K562 (cell line): ENCODE measurements around the gene RBM18. TPM values are rescaled to one million over a fixed set of nuclear protein-coding genes. Genes with fewer than 3 reads are reported as not detected.

Experiments
- ATAC-seq: fragments of 200-7000 bp; cut with Tn5 transposase; 3 replicates; pipeline ENCODE4 v1.9.1; 2020; ENCODE audit warnings: moderate library complexity
- BruUV-seq: library from RNA; stranded (reverse); fragments of 400-500 nt; replicated peaks from 2 replicates; lab custom pipeline; 2021; lab: Mats Ljungman, UMichigan
- CTCF ChIA-PET: fragments of 300-600 bp; formaldehyde crosslinking; extraction: SDS; loops from one replicate; lab custom pipeline; 2021; ENCODE audit warnings: low intra/inter-chr PET ratio; lab: Yijun Ruan, JAX
- POLR2A ChIA-PET: fragments of 300-600, 350-650 bp; sonication (Branson Sonifier 250); formaldehyde crosslinking; extraction: SDS; loops from one replicate; lab custom pipeline; 2021; ENCODE audit warnings: antibody characterized with exemption, inconsistent platforms; lab: Yijun Ruan, JAX
- DNase-seq, 4 experiments: peaks; one replicate each; pipeline versions ENCODE4 v3.0.0 to v3.0.0-alpha.2; 2011 to 2018; ENCODE audit warnings: low spot score in 3 of 4, mixed read lengths in 3 of 4; ENCODE audit errors: extremely low read depth in 1 of 4
- FAIRE-seq: peaks from 2 replicates; lab custom pipeline; 2011; peaks lifted over from hg19 to GRCh38; lab: Jason Lieb, UNC
- H2AFZ ChIP-seq: 2 replicates; pipeline ENCODE4 v1.6.0; 2011; ENCODE audit warnings: low read depth, low read length, control low read depth, inconsistent platforms
- H3K27ac ChIP-seq: fragments of 200-600 bp; 3 replicates; pipeline ENCODE4 v1.8.0; 2011; ENCODE audit warnings: low read depth, mild to moderate bottlenecking, control low read depth, inconsistent platforms, low read length, moderate library complexity, mixed read lengths; ENCODE audit errors: extremely low read depth
- H3K27me3 ChIP-seq, 2 experiments: fragments of 300-600 bp in 1 of 2; 2 replicates in 1 of 2; 3 replicates in 1 of 2; pipeline versions ENCODE4 v1.6.0 to v1.8.0; 2011; ENCODE audit warnings: inconsistent platforms in 2 of 2, low read length in 2 of 2, mild to moderate bottlenecking in 1 of 2, mixed read lengths in 1 of 2, moderate library complexity in 1 of 2; ENCODE audit not compliant: control insufficient read depth in 2 of 2, insufficient read depth in 2 of 2
- H3K36me3 ChIP-seq: fragments of 300-600 bp; 3 replicates; pipeline ENCODE4 v1.8.0; 2011; ENCODE audit warnings: mild to moderate bottlenecking, low read length, inconsistent platforms; ENCODE audit not compliant: control insufficient read depth, insufficient read depth
- H3K4me1 ChIP-seq, 2 experiments: fragments of 200-600 bp in 1 of 2; replicated peaks in 1 of 2; 2 replicates in 1 of 2; 3 replicates in 1 of 2; pipeline versions ENCODE4 v1.5.1 to v1.8.0; 2011; ENCODE audit warnings: inconsistent platforms in 2 of 2, low read length in 2 of 2, mild to moderate bottlenecking in 1 of 2, mixed read lengths in 1 of 2, moderate library complexity in 1 of 2; ENCODE audit not compliant: control insufficient read depth in 2 of 2, insufficient read depth in 2 of 2
- H3K4me2 ChIP-seq: 2 replicates; pipeline ENCODE4 v1.6.1; 2011; ENCODE audit warnings: low read length, control low read depth, inconsistent platforms, mixed read lengths; ENCODE audit not compliant: insufficient read depth
- H3K4me3 ChIP-seq: fragments of 200-600 bp; sonication (generic), shearing (Covaris generic); 2 replicates; pipeline ENCODE4 v1.5.1; 2016; ENCODE audit warnings: control low read depth, inconsistent platforms
- H3K79me2 ChIP-seq: fragments of 200-600 bp; 3 replicates; pipeline ENCODE4 v1.8.0; 2011; ENCODE audit warnings: low read length, inconsistent platforms; ENCODE audit not compliant: control insufficient read depth, insufficient read depth
- H3K9ac ChIP-seq, 2 experiments: 2 replicates each; pipeline versions ENCODE4 v1.6.0 to v1.6.1; 2011; ENCODE audit warnings: low read depth in 2 of 2, low read length in 2 of 2, control low read depth in 1 of 2, inconsistent platforms in 1 of 2, mild to moderate bottlenecking in 1 of 2, mixed read lengths in 1 of 2; ENCODE audit not compliant: insufficient read depth in 1 of 2
- H3K9me1 ChIP-seq: one replicate; pipeline ENCODE4 v1.6.0; 2011; ENCODE audit warnings: inconsistent platforms, mild to moderate bottlenecking, low read length, moderate library complexity; ENCODE audit not compliant: control insufficient read depth, insufficient read depth
- H3K9me3 ChIP-seq: replicated peaks from 2 replicates; pipeline ENCODE4 v1.5.1; 2011; ENCODE audit warnings: low read depth, low read length, inconsistent platforms; ENCODE audit not compliant: control insufficient read depth, insufficient read depth
- H4K20me1 ChIP-seq: replicated peaks from 2 replicates; pipeline ENCODE4 v1.6.1; 2011; ENCODE audit warnings: low read length, inconsistent platforms, mixed read lengths; ENCODE audit not compliant: control insufficient read depth, insufficient read depth
- BACH1 ChIP-seq: fragments of 200-800 bp; sonication (Bioruptor generic); IDR thresholded peaks from 2 replicates; pipeline ENCODE4 v1.6.1; 2016; ENCODE audit warnings: missing genetic modification characterization, missing compliant biosample characterization
- CCNT2 ChIP-seq: IDR thresholded peaks from 2 replicates; pipeline ENCODE4 v1.6.1; 2011; ENCODE audit warnings: borderline replicate concordance, low read depth, mild to moderate bottlenecking, moderate library complexity, mixed read lengths, low read length; ENCODE audit not compliant: insufficient read length; ENCODE audit errors: extremely low read depth
- E2F4 ChIP-seq: sonication (generic); formaldehyde crosslinking; IDR thresholded peaks from 2 replicates; pipeline ENCODE4 v1.8.0; 2022; ENCODE audit warnings: mild to moderate bottlenecking, low read depth, missing genetic modification reagents
- GMEB1 ChIP-seq: fragments of 250-450 bp; sonication (Bioruptor Pico); IDR thresholded peaks from 2 replicates; pipeline ENCODE4 v1.4.0; 2020; ENCODE audit warnings: mild to moderate bottlenecking
- HCFC1 ChIP-seq: IDR thresholded peaks from 2 replicates; pipeline ENCODE4 v1.6.1; 2012; ENCODE audit warnings: low read depth, low read length, improper control_type of control experiment
- HOXB6 ChIP-seq: fragments of 250-450 bp; sonication (Bioruptor Pico); IDR thresholded peaks from 2 replicates; pipeline ENCODE4 v1.5.1; 2022; ENCODE audit warnings: mild to moderate bottlenecking, borderline replicate concordance
- ILK ChIP-seq: fragments of 450-650 bp; IDR thresholded peaks from 2 replicates; pipeline ENCODE4 v1.6.1; 2016; ENCODE audit warnings: missing genetic modification characterization, low read depth, mild to moderate bottlenecking, missing compliant biosample characterization, moderate library complexity, borderline replicate concordance
- KLF13 ChIP-seq: fragments of 450-650 bp; IDR thresholded peaks from 2 replicates; pipeline ENCODE4 v1.6.1; 2016; ENCODE audit warnings: missing genetic modification characterization, low read depth, mild to moderate bottlenecking, missing compliant biosample characterization, moderate library complexity, borderline replicate concordance
- RBM39 ChIP-seq: fragments of 200-400 bp; formaldehyde crosslinking; optimal IDR thresholded peaks from 2 replicates; pipeline ENCODE3; 2018; ENCODE audit warnings: low read depth, low read length
- RHOXF2B ChIP-seq: fragments of 250-450 bp; sonication (Bioruptor Pico); conservative IDR thresholded peaks from 2 replicates; pipeline ENCODE4 v1.5.1; 2021
- TOE1 ChIP-seq, 2 experiments: fragments of 450-650 bp in 1 of 2; sonication (generic) in 1 of 2; formaldehyde crosslinking in 1 of 2; IDR thresholded peaks; 2 replicates each; pipeline versions ENCODE4 v1.7.1 to v1.8.0; 2016 to 2022; ENCODE audit warnings: borderline replicate concordance in 2 of 2, mild to moderate bottlenecking in 2 of 2, antibody characterized with exemption in 1 of 2, inconsistent platforms in 1 of 2, low read depth in 1 of 2, missing genetic modification reagents in 1 of 2, moderate library complexity in 1 of 2
- TRIM28 ChIP-seq: fragments of 450-650 bp; IDR thresholded peaks from 2 replicates; pipeline ENCODE4 v1.6.1; 2017
- TSC22D4 ChIP-seq: fragments of 450-650 bp; IDR thresholded peaks from 2 replicates; pipeline ENCODE4 v1.6.1; 2016; ENCODE audit warnings: missing genetic modification characterization, missing biosample characterization, control low read depth
- ZBTB33 ChIP-seq: sonication (generic); formaldehyde crosslinking; IDR thresholded peaks from 2 replicates; pipeline ENCODE4 v1.8.1; 2023; ENCODE audit warnings: mild to moderate bottlenecking, missing genetic modification reagents
- ZFP36 ChIP-seq: fragments of 150-350 bp; IDR thresholded peaks from 2 replicates; pipeline ENCODE4 v1.6.1; 2018; ENCODE audit warnings: low read length, low read depth; ENCODE audit not compliant: partially characterized antibody
- ZNF121 ChIP-seq: sonication (generic); formaldehyde crosslinking; conservative IDR thresholded peaks from 2 replicates; pipeline ENCODE4 v1.8.0; 2022; ENCODE audit warnings: missing genetic modification reagents
- ZNF668 ChIP-seq: fragments of 250-450 bp; sonication (Bioruptor Pico); IDR thresholded peaks from 2 replicates; pipeline ENCODE4 v1.8.0; 2022; ENCODE audit warnings: mild to moderate bottlenecking, inconsistent platforms
- ZNF695 ChIP-seq: fragments of 450-650 bp; formaldehyde crosslinking; IDR thresholded peaks from 2 replicates; pipeline ENCODE4 v1.4.0; 2020; ENCODE audit warnings: mild to moderate bottlenecking, moderate library complexity
- WGBS: fragments of 100-300 bp; shearing (Covaris generic); methylation state at CpG from one replicate; pipeline ENCODE4 v1.1.6; 2016; ENCODE audit warnings: low coverage, mixed read lengths; ENCODE audit not compliant: insufficient coverage; ENCODE audit errors: missing lambda C conversion rate; 5-methylcytosine and 5-hydroxymethylcytosine counted together
- in situ Hi-C: fragments of 300-500 bp; cut with MboI; formaldehyde crosslinking; loops from 4 replicates; pipeline ENCODE4 v1.15.0; 2018; ENCODE audit warnings: inconsistent platforms, mixed read lengths
- intact Hi-C: fragments of 100-400 bp; cut with micrococcal nuclease; formaldehyde crosslinking; loops from 2 replicates; pipeline ENCODE4 v1.14.2; 2022
- polyA plus RNA-seq, 8 experiments: library from polyadenylated mRNA; depleted of rRNA in 4 of 8; stranded (reverse) in 5 of 8; unstranded in 3 of 8; fragments of >200 nt; fragmentation: Nextera tagmentation in 2 of 8; fragmentation: Illumina TruSeq in 1 of 8; extraction: Ambion mirVana in 2 of 8; extraction: Trizol in 1 of 8; gene quantifications; 2 replicates each; pipeline versions ENCODE4 v1.2.1 to v1.2.3, GENCODE V29; 2011 to 2014; ENCODE audit warnings: inconsistent platforms in 1 of 8, missing spikeins in 1 of 8
- total RNA-seq, 7 experiments: library from RNA; depleted of rRNA in 6 of 7; stranded (reverse); fragments of >200 nt in 6 of 7; fragmentation: Illumina TruSeq in 2 of 7; extraction: Trizol in 2 of 7; gene quantifications; 2 replicates each; pipeline versions ENCODE4 v1.2.1 to v1.2.3, GENCODE V29; 2011 to 2021; ENCODE audit warnings: low replicate concordance in 1 of 7

The RBM18 gene
- total and polyA plus RNA-seq, 9 of the 15 experiments (the other 6 are each of a cell fraction or from before 2014, with no cell fraction given) = 7.9 to 86.3 (median 34.0) TPM

GRCh38 chr9:122204491-122204890 is 60.1 kb downstream of the RBM18 start:
- H3K27me3 ChIP-seq = no peaks in the 10 kb centered on the region
- no peak overlapping the region for H3K27ac ChIP-seq
- CTCF ChIA-PET = no interaction called here
- no peak overlapping the region for H2AFZ ChIP-seq
- 0 out of 2 replicates have a peak, but pooled peaks cover 4% of the 10 kb centered on the region for H4K20me1 ChIP-seq
- H3K9me1 ChIP-seq = no peaks in the 10 kb centered on the region
- in situ Hi-C loops (no loop called here), intact Hi-C loops (no loop called here)
- H3K4me1 ChIP-seq = peaks cover 0 to 3% of the 10 kb centered on the region in 2 experiments; a peak in 1 of 5 replicates
- H3K4me3 ChIP-seq = no peak overlapping the region
- POLR2A ChIA-PET = no interaction called here
- H3K9me3 ChIP-seq = no peaks in the 10 kb centered on the region
- H3K4me2 ChIP-seq = no peak overlapping the region
- WGBS = 97% methylated on average over 6 of the region's 12 CpGs
- ATAC-seq (no peak), FAIRE-seq (no peak), DNase-seq (no peak)
- H3K79me2 ChIP-seq = no peaks in the 10 kb centered on the region
- peaks cover 43% of the 10 kb centered on the region; the same call in 2 of the 3 replicates for H3K36me3 ChIP-seq
- TF ChIP-seq KLF13 = no peak
- TF ChIP-seq ZNF668 (CRISPR knock-in tag) = no peak
- no peak for TF ChIP-seq ILK (tag)
- TF ChIP-seq ZBTB33 (CRISPR knock-in tag) = no peak
- TF ChIP-seq E2F4 = no peak
- TF ChIP-seq HOXB6 (CRISPR knock-in tag) = no peak
- TF ChIP-seq ZNF695 = no peak
- TF ChIP-seq GMEB1 (CRISPR knock-in tag) = no peak
- no peak for TF ChIP-seq RBM39
- no peak for TF ChIP-seq ZFP36
- no peak for TF ChIP-seq CCNT2
- no peak for TF ChIP-seq TRIM28
- TF ChIP-seq RHOXF2B (CRISPR knock-in tag) = no peak
- no peak for TF ChIP-seq TSC22D4 (tag)
- no peak for TF ChIP-seq ZNF121
- no peak for TF ChIP-seq TOE1 (IDR thresholded peaks at IDR 0.05; ENCODE audit: borderline replicate concordance)
- no peak for TF ChIP-seq TOE1 (CRISPR knock-in tag; IDR thresholded peaks at IDR 0.05; ENCODE audit: borderline replicate concordance, low read depth)
- no peak for TF ChIP-seq HCFC1
- TF ChIP-seq BACH1 (tag) = no peak
- no TSS peak for BruUV-seq
- no peak overlapping the region for H3K9ac ChIP-seq
